Measurements from ENCODE around the gene GPR55. TPM values are rescaled to one million over a fixed set of nuclear protein-coding genes. Genes with fewer than 3 reads are reported as not detected.
A peak's percentile ranks its signal among the peaks of the same experiment; 100 is the strongest.

The GPR55 gene
- total RNA-seq, 1 donor from 2014 or later = not detected

DNA sequence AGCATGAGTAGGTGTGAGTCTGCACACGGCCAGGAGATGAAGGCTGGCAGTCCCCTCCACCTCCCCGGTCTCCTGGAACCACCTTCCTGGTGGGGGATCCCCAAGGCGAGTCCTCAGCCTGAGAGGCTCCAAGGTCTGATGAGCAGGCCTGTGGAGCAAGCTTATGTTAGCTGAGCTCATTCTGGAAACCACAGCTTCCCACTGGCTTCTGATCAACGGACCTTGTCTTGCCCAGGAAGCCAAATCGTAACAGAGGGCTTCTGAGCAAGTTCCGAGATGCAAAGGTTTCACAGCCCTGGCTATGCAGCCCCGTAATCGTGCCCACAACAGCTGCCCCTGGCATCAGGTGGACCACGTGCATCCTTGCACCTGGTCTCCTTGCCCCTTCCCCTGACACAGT lies 28.8 kb upstream of the GPR55 start:
- DNase-seq = no peak
- ATAC-seq (ENCODE audit: poor library complexity) = no peak
- intact Hi-C loops (cut with DNase I) = no loop called here

DNA sequence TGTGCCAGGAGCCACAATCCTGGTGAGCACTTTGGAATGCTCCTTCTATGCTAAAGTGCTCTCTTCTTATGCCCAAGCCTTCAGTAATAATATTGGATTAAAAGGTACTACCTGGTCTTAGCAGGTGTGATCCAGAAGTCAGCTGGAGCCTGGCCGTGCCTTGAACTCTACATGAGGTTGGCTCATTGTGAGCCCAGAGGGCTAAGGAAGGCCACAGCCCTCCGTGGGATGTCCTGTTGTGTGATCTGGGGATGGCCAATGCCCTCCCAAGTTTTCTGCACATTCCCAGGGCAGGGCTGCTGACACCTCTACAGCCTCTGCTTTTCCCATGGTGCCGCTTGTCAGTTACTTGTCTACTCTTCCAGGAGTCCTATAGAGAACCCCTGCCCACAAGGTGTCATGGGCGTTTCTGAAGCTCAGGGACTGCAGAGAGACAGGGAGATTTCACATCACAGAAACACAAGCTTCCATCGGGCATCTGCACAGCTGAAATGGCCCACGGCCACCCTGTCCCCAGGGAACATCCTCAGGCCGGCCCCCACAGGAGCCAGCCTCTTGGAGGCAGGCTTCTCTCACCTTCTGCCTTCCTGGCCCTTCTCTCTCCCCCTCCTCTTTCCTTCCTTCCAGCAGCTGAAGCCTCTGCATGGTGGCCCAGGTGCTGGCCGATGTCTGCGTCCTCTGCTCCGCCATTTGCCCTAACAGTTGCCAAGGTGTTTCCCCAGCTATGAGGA lies 27.3 kb upstream of the GPR55 start:
- ATAC-seq (ENCODE audit: poor library complexity) (no peak), DNase-seq (no peak)
- intact Hi-C loops (cut with DNase I) = no loop called here

DNA sequence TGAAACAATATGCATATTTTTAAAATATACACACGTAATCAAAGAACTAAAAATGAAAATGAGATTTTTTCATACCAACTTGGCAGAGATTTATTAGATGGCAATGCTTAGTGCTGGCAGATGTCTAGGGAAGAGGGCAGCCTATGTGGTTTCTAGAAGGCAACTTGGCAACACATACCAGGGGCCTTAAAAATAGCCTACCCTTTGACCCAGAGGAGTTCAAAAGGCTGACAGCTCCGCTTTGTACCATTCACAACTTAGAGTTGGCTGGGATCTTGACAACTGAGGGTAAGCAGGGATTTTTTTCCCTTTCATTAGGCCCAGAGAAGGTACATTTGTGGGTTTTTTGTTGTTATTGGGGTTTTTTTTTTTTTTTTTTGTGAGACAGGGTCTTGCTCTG lies 26.4 kb upstream of the GPR55 start:
- ATAC-seq (ENCODE audit: poor library complexity) (no peak), DNase-seq (no peak)
- intact Hi-C loops (cut with DNase I) = no loop called here

DNA sequence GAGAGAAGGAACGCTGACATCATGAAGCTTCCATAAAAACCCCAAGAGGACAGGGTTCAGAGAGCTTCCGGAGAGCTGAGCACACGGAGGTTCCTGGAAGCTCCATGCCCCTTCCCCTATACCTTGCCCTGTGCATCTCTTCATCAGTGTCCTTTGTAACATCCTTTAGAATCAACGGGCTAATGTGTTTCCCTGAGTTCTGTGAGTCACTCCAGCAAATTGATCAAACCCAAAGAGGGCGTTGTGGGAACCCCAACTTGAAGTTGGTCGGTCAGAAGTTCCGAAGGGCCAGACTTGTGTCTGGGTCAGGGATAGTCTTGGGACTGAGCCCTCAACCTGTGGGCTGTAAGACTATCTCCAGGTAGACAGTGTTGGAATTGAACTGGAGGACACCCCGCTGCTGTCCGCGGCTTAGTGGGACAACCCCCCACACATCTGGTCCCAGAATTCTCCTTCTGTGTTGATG lies 25.9 kb upstream of the GPR55 start:
- intact Hi-C loops (cut with DNase I) = no loop called here
- ATAC-seq (ENCODE audit: poor library complexity) = no peak
- DNase-seq = no peak

DNA sequence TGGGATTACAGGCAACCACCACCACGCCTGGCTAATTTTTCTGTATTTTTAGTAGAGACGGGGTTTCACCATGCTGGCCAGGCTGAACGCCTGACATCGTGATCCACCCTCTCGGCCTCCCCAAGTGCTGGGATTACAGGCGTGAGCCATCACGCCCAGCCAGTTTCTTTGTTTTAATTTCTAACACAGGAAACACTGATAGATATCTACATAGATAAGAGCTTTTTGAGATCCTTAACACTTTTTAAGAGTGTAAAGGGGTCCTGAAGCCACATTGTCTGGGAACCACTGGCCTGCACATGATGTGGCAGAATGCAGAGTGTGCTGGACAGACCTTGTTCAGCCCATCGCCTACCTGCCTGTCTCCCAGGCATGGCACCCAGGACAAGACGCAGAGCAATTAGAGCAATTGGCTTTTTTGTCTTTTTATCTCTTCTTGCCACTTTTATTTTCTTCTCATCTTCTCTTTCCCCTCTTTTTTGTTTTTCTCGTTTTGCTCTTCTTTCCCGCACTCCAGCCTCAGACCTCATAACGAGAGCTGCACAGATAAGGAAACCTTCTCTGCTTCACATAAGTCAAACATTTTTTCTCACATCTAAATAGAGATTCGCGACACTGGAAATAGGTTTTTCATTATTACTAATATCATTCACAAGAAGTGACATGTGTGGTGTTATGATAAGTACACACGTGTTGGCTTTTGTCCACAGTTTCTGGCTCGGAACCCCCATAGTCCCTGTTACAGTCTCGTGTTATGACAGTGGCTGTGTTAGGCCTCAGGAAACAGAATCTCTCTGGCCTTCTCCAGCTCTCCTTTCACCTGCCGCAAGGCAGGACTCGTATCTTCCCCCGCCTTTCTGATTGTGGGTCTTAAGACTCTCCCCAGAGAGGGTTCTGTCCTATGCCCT lies 25.2 kb upstream of the GPR55 start:
- no peak for DNase-seq
- no peak for ATAC-seq (ENCODE audit: poor library complexity)
- intact Hi-C loops (cut with DNase I) = no loop called here

DNA sequence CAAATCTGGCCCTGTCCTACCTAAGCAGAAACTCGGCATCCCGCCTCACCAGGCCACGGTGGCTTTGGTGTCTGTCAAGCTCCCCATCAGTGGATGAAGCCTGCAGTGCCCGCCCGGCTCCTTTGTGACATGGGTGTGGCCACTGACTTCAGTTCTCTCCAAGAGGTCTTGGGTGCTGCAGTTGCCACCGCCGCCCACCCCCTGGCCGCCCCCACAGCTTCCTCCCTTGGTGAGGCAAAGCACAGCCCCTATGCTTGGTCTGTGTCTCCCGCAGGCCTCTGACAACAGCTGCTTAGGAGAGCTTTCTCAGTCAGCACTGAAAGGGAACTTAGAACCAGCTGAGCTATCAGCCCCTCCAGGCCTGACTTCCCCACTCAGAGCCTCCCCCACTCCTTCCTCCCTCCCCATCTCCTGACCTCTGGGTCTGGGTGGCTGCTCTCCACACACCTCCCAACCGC lies 22.9 kb upstream of the GPR55 start:
- no peak for ATAC-seq (ENCODE audit: poor library complexity)
- intact Hi-C loops (cut with DNase I) = no loop called here
- peak; percentile 40 for DNase-seq

DNA sequence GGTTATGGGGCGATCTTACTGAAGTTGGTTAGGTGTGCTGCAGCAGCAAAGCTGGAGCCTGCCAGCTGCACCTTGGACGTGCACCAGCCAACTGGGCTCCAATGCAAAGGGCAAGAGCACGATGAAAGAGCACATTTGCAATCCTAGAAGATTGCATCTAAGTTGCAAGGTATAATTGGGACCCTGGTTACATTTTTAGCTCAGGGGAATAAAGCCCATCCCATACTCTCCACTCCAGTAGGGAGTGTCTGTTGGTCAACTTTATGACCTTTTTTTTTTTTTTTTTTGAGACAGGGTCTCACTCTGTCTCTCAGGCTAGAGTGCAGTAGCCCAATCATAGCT lies 22.2 kb upstream of the GPR55 start:
- DNase-seq = no peak
- intact Hi-C loops (cut with DNase I) = no loop called here

DNA sequence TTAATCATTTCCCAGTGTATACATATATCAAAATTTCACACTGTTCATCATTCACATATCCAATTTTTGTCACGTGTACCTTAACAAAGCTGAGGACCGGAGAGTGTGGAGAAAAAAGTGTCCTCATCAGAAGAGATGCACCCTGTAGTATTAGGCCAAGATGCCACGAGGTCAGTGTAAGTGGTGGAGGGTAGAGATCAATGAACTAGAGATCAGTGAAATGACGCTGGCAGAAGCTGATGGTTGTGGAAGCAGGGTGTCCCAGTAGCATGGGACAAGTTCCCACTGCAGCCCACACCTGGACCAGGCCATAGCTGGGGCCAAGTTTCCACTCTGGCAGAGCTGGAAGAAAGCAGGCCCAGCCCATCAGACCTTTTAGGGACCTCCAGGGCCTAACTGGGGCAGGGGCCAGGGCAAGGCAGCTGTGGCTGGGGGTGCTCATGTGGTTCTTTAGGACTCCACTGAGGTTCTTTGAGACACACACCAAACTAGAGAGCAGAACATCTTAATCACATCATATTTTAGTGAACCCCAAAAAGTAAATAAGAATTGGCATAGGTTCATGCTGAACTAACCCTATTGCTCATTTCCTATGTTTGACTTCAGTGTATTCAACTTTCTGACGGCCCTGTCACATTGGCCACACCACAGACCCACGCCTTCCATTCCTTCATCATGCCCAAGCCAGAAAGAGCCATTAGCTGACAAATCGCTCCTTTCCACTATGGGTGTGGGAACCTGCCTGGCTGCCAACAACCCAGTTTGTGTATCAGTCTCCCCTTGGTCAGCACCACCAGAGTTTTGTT lies 21.6 kb upstream of the GPR55 start:
- ATAC-seq (ENCODE audit: poor library complexity) = no peak
- intact Hi-C loops (cut with DNase I) = no loop called here
- DNase-seq = peak; percentile 17

More for the DNA sequence above, 22.2 kb upstream of the GPR55 start:
- ATAC-seq (ENCODE audit: poor library complexity) = no peak

DNA sequence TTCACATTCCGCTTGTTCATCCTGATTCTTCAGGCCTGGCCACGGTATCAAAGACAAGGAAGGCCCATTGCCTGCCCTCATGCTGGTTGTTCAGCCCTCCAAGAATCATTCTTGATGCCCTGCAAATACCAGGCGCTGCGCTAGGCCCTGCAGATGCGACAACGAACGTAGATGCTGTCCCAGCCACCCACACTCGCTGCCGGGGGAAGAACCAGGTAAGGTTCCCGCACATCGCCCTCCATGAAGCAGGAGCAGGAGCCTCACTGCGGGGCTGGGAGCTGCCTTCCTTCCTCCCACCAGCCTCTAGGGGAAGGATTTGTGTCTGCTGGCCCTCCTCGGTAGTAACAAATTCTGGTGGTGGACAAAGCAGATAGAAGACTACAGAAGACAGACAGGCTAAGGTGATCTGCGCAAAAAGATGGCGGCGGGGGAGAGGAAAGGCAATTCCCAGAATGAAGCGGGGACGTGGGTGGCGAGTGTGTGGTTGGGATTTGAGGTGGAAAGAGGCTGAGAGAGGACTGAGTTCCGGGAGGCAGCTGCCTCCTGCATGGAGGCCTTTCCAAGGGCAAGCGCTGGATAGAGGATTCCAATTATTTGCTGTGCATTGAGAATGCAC lies 19.8 kb upstream of the GPR55 start:
- DNase-seq = peak; percentile 17
- ATAC-seq (ENCODE audit: poor library complexity) = no peak

DNA sequence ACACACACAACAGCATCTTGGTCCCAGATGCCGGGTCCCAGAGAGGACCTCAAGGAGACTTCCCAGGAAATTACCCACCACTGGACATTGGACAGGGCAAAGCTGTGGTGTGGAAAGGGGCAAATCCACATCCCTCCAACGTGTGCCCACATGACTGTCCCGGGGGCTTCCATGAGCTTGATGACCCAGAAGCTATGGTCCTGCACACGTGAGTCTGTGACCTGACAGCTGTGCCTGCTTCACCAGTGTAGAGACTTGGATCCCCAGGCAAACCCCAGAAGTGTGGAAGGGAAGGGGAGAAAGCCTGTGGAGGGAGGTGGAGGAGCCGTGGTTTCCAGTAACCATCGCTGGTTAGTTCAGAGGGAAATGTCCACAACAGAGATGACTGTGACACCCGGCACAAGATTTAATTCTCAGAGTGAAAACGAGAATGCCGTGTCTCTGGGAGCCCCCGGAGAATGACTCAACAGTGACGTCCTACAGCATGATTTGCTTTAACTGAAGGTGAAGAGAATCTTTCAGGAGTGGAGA lies 19.1 kb upstream of the GPR55 start:
- ATAC-seq (ENCODE audit: poor library complexity) = no peak
- intact Hi-C loops (cut with DNase I) = no loop called here
- no peak for DNase-seq

More for the DNA sequence above, 19.8 kb upstream of the GPR55 start:
- intact Hi-C loops (cut with DNase I) = no loop called here

DNA sequence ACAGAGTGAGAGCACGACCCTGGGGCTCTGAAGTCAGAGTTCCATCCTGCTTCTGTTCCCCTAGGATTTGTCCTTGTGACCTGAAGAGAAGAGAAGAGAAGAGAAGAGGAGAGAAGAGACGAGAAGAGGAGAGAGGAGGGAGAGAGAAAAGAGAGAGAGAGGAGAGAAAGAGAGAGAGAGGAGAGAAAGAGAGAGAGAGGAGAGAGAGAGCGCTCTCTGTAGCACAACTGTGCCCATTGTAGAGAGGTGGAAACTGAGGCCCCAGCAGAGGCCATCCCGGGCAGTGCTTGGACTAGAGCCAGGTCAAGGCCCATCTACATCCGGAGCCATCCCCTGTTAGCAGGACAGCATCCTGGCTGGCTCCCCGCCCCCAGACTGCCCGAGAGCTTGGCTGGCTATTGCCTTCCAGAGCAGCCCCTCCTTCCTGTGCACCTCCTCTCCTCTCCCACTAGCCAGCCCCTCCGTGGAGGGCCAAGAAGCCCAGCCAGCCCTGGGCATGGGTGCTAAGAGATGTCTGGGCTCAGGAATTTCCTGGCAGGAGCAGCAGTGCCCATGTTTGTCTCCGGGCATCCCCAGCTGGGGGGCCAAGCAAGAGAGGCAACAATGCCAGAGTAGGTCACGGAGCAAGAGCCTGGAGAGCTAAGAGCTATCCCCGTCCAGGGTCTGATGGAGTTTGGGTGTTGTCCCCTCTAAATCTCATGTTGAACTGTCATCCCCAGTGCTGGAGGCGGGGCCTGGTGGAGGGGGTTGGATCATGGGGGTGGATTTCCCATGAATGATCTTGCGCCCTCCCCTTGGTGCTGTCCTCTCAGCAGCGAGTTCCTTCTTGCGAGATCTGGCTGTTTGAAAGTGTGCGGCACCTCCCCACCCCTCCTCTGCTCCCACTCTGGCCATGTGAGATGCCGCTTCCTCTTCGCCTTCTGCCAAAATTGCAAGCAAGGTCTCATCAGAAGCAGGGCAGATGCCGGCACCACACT lies 18.2 kb upstream of the GPR55 start:
- intact Hi-C loops (cut with DNase I) = no loop called here

DNA sequence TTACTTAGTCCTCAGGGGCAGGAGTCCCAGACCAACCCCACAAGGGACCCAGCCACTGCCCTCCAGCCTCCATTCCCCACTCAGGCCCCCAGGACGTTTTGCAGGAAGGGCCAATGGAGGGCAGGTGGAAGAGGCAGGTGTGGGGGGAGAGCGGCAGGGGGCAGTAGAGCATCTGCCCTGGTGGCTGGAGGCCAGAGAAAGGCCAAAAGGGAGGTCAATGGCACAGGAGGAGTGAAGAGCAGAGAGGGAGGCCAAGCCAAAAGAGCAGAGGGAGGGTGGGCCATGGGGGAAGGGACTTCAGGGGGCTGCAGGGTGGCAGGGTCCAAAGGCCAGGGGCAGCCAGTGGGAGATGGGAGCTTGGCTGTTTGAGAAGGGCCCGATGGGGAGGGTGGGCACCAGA lies 17.3 kb upstream of the GPR55 start:
- intact Hi-C loops (cut with DNase I) = no loop called here
- ATAC-seq (ENCODE audit: poor library complexity) (no peak), DNase-seq (no peak)

More for the DNA sequence above, 18.2 kb upstream of the GPR55 start:
- DNase-seq (peak; percentile 58), ATAC-seq (ENCODE audit: poor library complexity) (peak; percentile 52)

DNA sequence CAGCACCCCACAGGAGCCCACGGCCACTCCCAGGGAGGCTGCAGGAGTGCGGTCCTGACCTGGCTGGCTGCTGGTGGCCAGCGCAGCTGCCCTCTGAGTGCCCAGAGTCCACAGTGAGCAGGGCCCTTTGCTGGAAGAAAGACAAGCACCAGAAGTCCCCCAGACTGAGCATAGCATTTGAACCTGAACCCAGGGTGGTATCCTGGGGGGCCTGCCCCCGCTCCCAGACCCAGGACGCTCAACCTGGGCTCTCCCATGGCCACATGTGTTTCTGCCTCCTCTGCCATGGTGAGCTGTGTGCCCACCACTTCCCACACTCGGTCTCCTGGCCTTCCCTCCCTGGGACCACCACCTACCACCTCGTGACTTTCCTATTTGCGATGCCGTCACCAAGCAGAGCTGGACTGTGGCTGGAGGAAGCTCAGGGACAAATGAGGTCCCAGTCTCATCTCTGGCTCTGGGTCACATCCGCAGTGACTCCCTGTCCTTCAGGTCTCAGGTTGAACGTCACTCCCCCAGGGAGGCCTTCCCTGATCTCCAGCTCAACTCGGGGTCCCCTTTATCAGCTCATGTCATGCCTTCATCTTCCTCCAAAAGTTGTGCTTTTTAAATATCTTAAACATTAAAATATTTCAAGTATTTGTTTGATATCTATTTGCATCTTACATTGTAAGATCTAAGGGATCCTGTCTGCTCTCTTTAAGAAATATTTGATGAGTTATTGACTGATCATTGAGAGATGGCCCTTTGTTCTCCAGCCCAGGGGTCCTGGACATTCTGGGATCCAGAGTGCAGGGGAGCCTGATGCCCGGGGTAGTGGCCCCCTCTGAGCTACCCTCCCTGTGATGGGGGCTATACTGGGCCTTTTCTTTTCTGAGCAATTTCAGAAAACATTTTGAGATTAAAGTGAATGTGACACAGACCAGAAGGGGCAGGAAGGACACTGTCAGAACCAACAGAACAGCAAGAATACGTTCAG lies 16.4 kb upstream of the GPR55 start:
- intact Hi-C loops (cut with DNase I) = no loop called here
- no peak for ATAC-seq (ENCODE audit: poor library complexity)
- DNase-seq = no peak

DNA sequence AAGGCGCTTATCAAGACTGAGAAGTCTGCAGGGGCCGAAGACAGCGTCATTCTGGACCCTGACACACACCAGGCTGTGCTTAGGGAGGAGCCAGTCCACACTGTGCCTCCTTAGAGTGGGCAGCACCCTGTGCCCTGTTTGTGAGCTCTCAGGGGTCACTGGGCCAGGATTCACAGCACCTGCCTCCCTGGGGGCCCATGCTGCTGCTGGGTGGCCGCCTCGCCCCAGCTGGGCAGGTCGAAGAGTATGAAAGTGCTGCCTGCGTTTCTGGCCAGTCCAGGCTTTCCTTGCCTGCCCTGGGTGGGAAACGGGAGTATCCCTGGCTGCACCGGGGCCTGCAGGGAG lies 15.4 kb upstream of the GPR55 start:
- ATAC-seq (ENCODE audit: poor library complexity) = no peak
- intact Hi-C loops (cut with DNase I) = no loop called here
- DNase-seq = peak; percentile 10

DNA sequence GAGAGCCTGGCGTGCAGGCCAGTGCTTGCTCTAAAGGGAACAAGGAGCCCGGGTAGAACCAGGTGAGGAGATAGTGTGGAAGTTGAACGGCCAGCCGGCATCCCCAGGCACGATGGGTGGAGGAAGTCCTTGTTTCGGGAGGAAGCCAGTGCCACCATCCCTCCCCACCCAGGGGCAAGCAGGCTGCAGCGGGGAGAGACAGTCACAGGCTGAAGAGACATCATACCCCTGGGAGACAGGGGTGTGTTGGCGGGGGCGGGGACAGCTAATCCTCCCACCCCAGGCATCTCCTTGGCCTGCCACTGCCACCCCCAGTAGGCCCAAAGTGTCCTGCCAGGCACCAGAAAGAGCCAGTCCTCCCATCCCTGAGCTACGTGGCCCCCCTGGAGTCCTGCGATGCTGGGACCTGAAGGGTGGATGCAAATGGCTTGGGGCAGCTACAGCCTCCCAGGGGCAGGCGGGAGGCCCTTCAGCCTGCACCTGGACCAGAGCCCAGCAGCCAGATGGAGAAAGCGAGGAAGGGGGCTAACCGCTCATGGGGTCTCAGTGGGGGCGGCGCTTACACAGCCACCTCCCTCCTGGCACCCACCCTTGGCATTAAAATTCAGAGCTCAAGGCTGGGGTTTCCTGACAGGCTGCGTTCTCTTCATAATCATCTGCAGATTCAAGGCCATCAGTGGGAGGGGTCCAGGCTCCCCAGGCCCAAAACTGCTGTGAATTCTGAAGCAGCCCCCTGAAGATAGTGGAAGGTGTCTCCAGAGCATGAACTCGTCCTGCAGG lies 14.8 kb upstream of the GPR55 start:
- intact Hi-C loops (cut with DNase I) = no loop called here
- DNase-seq = no peak
- ATAC-seq (ENCODE audit: poor library complexity) = no peak
